Glutamatergic neuron (in vitro differentiated cells): Measurements from ENCODE around the gene MCTP1. TPM values are rescaled to one million over a fixed set of nuclear protein-coding genes. Genes with fewer than 3 reads are reported as not detected.

Experiments used
- DNase-seq: peaks from one replicate; pipeline ENCODE4 v3.0.0; 2022
- H3K27ac Mint-ChIP-seq: one replicate; pipeline ENCODE4 v1.8.0; 2020; ENCODE audit warnings: mild to moderate bottlenecking, mixed read lengths, inconsistent platforms; ENCODE audit not compliant: unreplicated experiment
- H3K27me3 Mint-ChIP-seq: one replicate; pipeline ENCODE4 v1.8.0; 2020; ENCODE audit warnings: mild to moderate bottlenecking, moderate library complexity, mixed read lengths, inconsistent platforms; ENCODE audit not compliant: unreplicated experiment
- H3K36me3 Mint-ChIP-seq: one replicate; pipeline ENCODE4 v1.8.0; 2020; ENCODE audit warnings: mild to moderate bottlenecking, mixed read lengths, inconsistent platforms; ENCODE audit not compliant: unreplicated experiment
- H3K4me1 Mint-ChIP-seq: one replicate; pipeline ENCODE4 v1.8.0; 2020; ENCODE audit warnings: mild to moderate bottlenecking, low read depth, mixed read lengths, inconsistent platforms; ENCODE audit not compliant: unreplicated experiment
- H3K4me3 Mint-ChIP-seq: one replicate; pipeline ENCODE4 v1.8.0; 2020; ENCODE audit warnings: mild to moderate bottlenecking, mixed read lengths, inconsistent platforms; ENCODE audit not compliant: unreplicated experiment
- H3K9me3 Mint-ChIP-seq: one replicate; pipeline ENCODE4 v1.8.0; 2020; ENCODE audit warnings: mild to moderate bottlenecking, moderate library complexity, mixed read lengths, inconsistent platforms; ENCODE audit not compliant: unreplicated experiment
- total RNA-seq: library from RNA; stranded (reverse); fragmentation: NEBNext Ultra II Directional; extraction: Animal tissue kit (Norgen Biotek cat#: 25700); gene quantifications from one replicate; pipeline ENCODE4 v1.2.1, GENCODE V29; 2021; ENCODE audit not compliant: unreplicated experiment
- TF ChIP-seq, protein P1 (sequence below): fragments of 200-600 bp; sonication (generic); IDR thresholded peaks from one replicate; pipeline ENCODE4 v1.5.0; 2021; ENCODE audit not compliant: partially characterized antibody, unreplicated experiment

MCTP1 gene
- total RNA-seq, 1 donor from 2014 or later, result 1.7 TPM

DNA sequence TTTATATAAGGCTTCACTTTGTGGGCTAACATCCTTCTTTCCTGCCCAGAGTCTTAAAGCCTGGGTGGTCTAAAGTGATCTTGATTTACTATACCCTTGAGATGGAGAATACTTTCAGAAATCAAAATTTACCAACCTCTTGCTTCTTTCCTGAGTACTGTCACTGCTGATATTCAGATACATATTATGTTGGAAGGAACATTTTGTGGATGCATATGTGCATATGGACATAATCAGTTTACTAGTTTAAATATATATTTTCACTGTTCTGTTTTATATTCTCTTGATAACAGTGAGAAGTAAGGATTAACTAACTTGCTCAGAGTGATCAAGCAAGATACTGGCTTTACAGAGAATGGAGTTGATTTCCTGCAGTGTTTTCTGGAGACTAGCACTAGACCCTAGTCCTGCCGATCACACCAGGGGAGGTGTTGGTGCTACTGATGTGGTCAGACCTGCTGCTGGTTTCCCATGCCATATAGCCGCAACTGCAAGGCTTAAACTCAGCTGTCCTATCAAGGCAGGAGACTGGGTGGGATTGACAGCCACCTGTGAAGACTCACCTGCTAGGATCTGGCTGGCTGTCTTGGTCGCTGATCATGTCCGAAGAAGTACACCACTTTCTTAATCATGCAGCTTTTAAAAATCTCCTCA lies 608.8 kb downstream of the MCTP1 start:
- Mint-ChIP-seq H3K27me3 (no peaks in the 10 kb centered on the region), H3K4me3 (no peak overlapping the region), H3K4me1 (no peaks in the 10 kb centered on the region), H3K9me3 (no peaks in the 10 kb centered on the region), H3K36me3 (no peaks in the 10 kb centered on the region), H3K27ac (no peak overlapping the region)
- DNase-seq, result no peak
- TF ChIP-seq, protein P1, sequence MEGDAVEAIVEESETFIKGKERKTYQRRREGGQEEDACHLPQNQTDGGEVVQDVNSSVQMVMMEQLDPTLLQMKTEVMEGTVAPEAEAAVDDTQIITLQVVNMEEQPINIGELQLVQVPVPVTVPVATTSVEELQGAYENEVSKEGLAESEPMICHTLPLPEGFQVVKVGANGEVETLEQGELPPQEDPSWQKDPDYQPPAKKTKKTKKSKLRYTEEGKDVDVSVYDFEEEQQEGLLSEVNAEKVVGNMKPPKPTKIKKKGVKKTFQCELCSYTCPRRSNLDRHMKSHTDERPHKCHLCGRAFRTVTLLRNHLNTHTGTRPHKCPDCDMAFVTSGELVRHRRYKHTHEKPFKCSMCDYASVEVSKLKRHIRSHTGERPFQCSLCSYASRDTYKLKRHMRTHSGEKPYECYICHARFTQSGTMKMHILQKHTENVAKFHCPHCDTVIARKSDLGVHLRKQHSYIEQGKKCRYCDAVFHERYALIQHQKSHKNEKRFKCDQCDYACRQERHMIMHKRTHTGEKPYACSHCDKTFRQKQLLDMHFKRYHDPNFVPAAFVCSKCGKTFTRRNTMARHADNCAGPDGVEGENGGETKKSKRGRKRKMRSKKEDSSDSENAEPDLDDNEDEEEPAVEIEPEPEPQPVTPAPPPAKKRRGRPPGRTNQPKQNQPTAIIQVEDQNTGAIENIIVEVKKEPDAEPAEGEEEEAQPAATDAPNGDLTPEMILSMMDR, result no peak

DNA sequence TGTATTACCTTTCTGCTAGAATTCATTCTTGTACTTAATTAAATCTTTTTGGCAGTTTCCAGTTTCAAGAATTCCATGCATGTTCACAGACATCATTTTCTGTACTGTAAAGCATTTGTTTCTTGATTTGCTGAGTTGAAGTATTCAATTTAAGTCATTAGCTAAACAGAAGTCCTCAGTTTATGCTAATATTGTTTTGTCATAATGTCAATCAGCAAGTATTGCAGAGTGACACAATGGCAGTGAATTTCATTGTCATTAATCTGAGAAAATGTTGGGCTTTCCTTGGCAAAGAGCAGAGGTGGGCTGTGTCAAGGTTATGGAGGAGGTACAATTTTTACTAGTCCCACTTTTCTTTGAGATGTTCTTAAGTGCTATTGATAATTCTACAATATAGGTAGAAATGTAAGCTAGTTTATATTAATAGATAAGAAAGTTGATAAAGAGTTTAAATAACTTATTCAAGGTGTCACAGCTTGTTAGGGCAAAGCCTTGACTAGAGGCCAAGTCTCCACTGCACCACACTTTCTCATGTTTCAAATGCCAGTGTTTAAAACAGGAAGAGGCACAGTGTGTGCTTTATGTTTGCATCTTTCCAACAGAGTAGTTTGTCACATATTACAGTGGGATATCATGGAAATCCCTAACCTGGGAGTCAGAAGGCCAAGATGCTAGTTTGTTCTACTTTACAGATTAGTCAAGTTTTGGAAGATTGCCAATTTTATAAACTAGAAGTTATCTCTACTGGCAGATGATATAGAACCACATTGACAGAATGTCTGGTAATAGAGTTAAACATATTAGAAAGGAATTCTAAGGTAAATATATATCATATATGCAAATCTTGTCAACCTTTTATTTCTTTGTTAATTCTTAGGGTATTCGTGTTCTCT lies 610.2 kb downstream of the MCTP1 start:
- Mint-ChIP-seq H3K9me3 (no peaks in the 10 kb centered on the region), H3K27me3 (no peaks in the 10 kb centered on the region), H3K4me1 (no peaks in the 10 kb centered on the region), H3K36me3 (no peaks in the 10 kb centered on the region), H3K4me3 (no peak overlapping the region), H3K27ac (no peak overlapping the region)
- TF ChIP-seq, protein P1, result no peak
- DNase-seq, result no peak

DNA sequence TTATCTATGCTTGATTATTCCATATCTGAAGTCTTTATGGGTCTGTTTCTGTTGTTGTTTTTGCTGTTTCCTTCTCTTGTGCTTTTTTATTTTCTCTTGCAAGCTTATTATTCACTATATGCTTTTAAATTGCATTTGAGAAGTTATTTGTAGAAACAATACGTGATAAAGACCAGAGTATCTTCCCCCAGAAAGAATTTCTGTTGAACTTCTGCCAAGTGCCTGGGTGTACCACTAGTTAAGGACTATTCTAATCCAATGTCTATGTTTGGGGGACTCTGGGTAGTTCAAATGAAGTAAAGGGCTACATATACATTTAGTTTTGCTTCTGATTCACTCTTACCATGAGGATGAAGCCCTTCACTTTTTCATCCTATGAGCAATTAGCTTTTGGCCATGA lies 612.1 kb downstream of the MCTP1 start:
- Mint-ChIP-seq H3K9me3 (peaks cover 2% of the 10 kb centered on the region), H3K27me3 (no peaks in the 10 kb centered on the region), H3K4me1 (no peaks in the 10 kb centered on the region), H3K36me3 (no peaks in the 10 kb centered on the region), H3K4me3 (no peak overlapping the region), H3K27ac (no peak overlapping the region)
- DNase-seq, result no peak
- TF ChIP-seq, protein P1, result no peak

DNA sequence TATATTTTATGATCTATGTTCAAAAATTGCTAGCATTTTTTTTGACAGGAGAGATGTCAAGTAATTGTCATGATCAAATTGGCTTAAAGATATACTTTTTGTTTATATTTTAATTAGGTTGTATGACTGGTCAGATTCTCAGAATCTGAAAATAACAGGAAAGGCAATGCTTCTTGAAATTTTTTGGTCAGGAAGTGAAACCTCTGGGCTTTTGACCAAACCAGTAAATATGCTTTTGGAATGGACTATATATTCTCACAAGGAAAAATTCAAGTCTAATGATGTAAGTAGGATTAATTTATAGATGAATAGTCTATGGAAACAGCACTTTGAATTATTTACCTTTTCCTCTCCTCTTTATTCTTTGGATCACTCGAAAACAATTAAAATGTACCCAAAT lies 614.2 kb downstream of the MCTP1 start:
- Mint-ChIP-seq H3K4me3 (no peak overlapping the region), H3K4me1 (no peaks in the 10 kb centered on the region), H3K9me3 (peaks cover 2% of the 10 kb centered on the region), H3K27ac (no peak overlapping the region), H3K36me3 (no peaks in the 10 kb centered on the region), H3K27me3 (no peaks in the 10 kb centered on the region)
- TF ChIP-seq, protein P1, result no peak
- DNase-seq, result no peak

DNA sequence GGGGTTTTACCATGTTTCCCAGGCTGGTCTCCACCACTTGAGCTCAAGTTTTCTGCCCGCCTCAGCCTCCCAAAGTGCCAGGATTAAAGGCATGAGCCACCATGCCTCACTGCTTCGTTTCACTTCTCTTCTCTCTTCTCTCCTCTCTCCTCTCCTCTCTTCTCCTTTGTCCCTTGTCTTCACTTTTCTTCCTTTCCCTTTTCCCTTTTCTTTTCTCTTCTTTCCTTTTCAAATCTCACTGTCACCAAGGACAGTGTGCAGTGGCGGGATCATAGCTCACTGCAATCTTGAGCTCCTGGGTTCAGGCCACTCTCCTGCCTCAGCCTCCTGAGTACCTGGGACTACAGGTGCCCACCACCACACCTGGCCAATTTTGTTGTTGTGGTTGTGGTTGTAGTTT lies 617.0 kb downstream of the MCTP1 start:
- no peaks in the 10 kb centered on the region for H3K4me1 Mint-ChIP-seq
- no peak overlapping the region for H3K27ac Mint-ChIP-seq
- no peak overlapping the region for H3K4me3 Mint-ChIP-seq
- peaks cover 2% of the 10 kb centered on the region for H3K9me3 Mint-ChIP-seq
- no peak for DNase-seq
- TF ChIP-seq, protein P1, result no peak
- H3K36me3 Mint-ChIP-seq, result no peaks in the 10 kb centered on the region
- no peaks in the 10 kb centered on the region for H3K27me3 Mint-ChIP-seq
